Thyroid gland (tissue), 4 donors: ENCODE measurements around the gene HSPB2.

ENCODE experiments used
- POLR2A ChIP-seq, 2 donors: fragments of 450-650 bp; IDR thresholded peaks; one replicate each; pipeline ENCODE4 v1.6.1; 2017; ENCODE audit warnings: antibody characterized with exemption in 2 of 2, mild to moderate bottlenecking in 2 of 2, moderate library complexity in 1 of 2
- TF ChIP-seq, protein P1 (sequence below), 6 experiments: fragments of 200-600 bp in 3 of 6; fragments of 450-650 bp in 3 of 6; sonication (generic) in 3 of 6; IDR thresholded peaks; one replicate each; pipeline ENCODE4 v1.5.1; 2016 to 2019; ENCODE audit warnings: antibody characterized with exemption in 6 of 6, mild to moderate bottlenecking in 2 of 6, inconsistent platforms in 1 of 6, moderate library complexity in 1 of 6

DNA sequence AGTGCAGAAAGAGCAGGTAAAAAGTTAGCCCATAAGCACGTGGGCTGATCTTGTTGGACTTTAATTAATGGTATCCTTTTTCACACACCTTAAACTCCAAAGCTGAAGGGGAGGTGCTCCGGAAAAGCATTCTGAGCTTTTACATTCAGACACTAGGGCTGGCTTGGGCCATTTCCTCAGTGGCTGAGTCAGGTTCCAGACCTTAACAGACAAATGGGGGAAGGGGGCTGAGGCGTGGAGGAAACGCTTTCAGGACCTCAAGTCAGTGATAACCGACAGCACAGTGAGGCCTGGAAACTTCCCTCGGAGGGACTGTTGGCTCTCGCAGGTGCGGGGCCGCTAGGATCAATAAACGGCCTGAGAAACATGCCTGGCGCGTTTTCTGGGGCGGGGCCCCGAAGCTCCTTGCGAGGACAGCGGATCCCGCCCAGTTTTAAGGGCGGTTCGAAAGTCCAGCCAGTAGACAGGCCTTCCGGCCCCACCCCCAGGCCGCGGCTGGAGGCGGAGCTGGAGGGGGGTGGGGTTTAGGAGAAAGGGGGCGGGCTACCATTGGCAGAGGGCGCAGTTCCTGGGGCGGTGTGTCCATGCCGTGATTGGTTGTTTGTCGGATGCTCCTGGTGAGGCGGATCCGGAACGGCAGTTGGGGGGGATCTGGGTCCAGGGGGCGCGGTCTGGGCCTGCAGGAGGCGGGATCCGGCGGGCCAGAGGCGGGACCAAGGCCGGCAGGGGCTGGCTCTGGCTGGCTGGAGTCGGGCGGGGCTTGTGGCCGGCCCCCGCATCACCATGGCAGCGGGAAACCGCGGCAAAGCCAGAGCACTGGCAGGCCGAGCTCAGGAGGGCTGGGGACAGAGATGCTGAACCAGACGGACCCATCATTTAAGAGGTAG, 14.2 kb downstream of the HSPB2 start:
- TF ChIP-seq, protein P1, sequence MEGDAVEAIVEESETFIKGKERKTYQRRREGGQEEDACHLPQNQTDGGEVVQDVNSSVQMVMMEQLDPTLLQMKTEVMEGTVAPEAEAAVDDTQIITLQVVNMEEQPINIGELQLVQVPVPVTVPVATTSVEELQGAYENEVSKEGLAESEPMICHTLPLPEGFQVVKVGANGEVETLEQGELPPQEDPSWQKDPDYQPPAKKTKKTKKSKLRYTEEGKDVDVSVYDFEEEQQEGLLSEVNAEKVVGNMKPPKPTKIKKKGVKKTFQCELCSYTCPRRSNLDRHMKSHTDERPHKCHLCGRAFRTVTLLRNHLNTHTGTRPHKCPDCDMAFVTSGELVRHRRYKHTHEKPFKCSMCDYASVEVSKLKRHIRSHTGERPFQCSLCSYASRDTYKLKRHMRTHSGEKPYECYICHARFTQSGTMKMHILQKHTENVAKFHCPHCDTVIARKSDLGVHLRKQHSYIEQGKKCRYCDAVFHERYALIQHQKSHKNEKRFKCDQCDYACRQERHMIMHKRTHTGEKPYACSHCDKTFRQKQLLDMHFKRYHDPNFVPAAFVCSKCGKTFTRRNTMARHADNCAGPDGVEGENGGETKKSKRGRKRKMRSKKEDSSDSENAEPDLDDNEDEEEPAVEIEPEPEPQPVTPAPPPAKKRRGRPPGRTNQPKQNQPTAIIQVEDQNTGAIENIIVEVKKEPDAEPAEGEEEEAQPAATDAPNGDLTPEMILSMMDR (IDR thresholded peaks at IDR 0.05): peak in 1 of 6 experiments; percentile 28
- peak in 1 of 2 donors; percentile 90 for TF ChIP-seq POLR2A (IDR thresholded peaks at IDR 0.05)
